Stromal cell of bone marrow (primary cell): ENCODE results near the gene CD1B.
"Not testable (repeated sequence)": the region's sequence is repeated elsewhere in the genome, so short reads cannot be mapped to it uniquely, and the experiment has no call there.

Experiments used
- DNase-seq: peaks from one replicate; pipeline ENCODE4 v3.0.0-alpha.2; 2012; ENCODE audit warnings: low read depth

The CD1B gene

DNA sequence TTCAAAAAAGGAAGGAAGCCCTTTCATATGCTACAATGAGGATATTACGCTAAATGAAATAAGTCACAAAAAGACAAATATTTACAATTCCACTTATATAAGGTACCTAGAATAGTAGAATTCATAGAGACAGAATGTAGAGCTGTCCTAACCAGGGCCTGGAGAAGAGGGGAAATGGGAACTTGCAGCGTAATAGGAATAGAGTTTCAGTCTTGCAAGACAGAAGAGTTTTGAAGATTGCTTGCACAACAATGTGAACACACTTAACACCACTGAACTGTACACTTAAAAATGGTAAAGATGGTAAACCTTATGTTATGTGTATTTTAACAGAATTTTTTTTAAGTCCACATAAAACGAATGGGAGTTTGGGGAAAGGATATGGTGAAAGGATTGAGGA lies 2.9 kb downstream of the CD1B start:
- DNase-seq: no peak

DNA sequence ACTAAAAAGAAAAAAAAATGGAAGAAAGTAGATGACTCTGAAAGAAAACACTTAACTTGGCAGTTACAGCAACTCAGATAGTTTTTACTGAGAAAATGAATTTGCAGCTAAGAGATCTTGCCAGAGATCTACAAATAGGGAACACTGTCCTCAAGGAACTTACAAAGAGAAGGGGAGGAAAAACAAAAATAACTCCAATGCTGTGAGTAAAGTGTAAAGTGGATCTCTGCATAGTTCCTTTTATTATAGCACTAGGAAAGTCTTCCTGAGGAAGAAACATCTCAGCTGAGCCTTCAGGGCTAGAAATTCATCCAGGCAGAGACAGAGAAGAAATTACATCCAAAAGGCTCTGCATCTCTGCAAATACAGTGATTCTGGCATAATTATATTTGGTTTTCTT lies 3.9 kb downstream of the CD1B start:
- no peak for DNase-seq

DNA sequence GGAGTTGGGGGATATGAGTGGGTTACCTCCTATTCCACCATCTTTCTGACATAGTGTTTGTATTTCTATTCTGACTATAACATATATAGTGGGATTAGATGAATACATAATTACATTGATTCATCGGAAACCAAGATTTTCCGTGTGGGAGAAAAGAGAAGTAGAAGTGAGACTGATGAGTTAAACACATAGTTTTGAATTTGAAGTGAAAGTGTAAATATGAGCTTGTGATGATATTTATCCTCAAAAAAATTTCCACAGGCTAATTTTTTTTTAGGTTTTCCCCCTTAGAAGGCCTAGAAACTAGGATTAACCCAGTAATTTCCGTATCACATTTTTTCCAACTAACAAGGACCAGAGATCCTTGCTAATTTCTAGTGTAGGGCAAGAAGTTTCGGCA lies 6.9 kb downstream of the CD1B start:
- DNase-seq: no peak

DNA sequence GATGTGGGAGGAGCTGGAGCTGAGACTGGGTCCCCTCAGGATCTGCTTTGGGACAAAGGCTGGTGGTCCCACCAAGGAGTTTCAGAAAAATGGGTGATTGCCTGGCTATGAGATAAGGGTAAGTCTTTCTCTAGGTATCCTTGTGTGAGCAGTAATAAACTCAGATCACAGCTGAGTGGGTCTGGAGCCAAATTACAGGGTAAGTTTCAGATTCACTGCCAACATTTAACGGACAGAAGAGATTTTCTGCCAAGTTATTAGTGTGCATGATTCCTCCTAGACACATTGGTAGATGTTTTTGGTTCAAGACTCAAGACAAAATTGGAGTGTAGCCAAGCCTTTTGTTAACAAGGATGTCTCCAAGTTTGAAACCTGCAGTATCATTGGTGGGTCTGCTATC lies 7.5 kb downstream of the CD1B start:
- DNase-seq: no peak

DNA sequence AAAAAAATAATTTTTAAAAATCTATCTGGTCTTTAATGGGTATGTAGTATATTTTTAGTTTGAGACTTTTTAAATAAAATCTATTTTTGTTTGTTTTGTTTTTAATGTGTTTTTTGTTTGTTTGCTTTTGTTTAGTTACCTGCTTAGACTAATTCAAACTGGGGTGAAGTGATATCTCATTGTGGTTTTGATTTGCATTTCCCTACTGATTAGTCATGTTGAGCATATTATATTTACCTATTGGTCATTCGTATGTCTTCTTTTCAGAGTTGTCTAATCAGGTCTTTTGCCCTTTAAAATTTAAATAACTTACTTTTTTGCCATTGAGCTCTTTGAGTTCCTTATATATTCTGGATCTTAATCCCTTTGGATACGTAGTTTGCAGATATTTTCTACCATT lies 20.3 kb downstream of the CD1B start:
- no peak for DNase-seq

DNA sequence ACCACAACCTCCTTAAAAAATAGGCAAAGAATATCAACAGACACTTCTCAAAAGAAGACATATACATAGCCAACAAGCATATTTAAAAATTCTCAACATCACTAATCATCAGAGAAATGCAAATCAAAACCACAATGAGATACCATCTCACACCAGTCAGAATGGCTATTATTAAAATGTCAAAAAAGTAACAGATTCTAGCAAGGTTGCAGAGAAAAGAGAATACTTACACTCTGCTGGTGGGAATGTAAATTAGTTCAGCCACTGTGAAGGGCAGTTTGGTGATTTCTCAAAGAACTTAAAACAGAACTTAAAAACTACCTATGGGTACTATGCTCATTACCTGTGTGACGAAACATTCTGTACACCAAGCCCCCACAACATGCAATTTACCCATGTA lies 20.7 kb downstream of the CD1B start:
- DNase-seq: no peak

DNA sequence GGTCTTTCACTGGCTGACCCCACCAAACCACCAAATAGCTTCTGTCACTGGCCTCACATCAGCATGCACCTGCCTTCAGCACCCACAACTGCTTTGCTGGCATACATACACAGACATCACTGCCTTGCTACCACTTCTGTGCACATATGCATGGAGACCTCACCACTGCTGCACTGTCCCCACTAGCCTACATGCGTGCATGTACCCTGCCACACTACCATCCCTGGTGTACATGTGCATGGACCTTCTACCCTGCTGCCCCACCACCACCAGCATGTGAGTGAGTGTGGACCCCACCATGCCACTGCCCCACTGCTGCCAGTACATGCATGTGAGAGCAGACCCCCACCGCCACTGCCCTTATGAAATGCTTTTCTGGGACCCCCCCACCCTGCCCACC lies 35.5 kb downstream of the CD1B start:
- DNase-seq: no peak

DNA sequence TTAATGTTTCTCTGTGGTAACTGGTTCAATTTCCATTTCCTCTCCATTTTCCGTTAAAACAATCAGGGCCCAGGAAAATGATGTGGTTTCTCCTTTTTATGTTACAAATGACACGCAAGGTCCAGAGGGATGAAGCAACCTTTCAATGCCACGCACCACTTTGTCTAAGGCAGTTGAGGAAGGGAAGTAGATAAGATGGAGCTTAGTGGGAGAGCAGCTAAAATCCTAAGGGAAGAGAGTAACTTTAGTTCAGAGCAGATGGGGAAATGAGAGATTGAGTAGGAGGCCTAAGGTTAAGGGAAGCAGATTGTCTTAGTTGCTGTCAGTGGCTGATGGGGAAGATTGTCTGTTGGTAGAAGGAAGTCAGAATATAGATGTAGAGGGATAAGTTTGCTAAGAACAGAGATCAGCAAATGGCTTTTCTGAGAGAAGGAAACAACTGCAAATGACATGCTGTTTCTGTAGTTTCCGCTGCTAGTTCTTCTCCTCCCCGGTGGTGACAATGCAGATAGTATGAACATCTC lies 40.9 kb downstream of the CD1B start:
- no peak for DNase-seq

DNA sequence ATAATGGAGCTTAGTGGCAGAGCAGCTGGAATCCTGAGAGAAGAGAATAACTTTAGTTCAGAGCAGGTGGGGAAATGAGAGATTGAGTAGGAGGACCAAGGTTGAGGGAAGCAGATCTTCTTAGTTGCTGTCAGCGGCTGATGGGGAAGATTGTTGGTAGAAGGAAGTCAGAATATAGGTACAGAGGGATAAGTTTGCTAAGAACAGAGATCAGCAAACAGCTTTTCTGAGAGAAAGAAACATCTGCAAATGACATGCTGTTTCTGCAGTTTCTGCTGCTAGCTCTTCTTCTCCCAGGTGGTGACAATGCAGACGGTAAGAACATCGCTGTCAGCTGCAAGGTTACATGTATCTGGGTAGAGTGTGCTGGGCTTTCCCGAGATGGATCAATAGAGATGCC lies 41.5 kb downstream of the CD1B start, which contains the start of gene CD1C:
Gene CD1C (plus strand): TSS at position 113 of the 400 bp plus-strand sequence. CDS start 142 bp downstream, at position 255.
- no peak for DNase-seq

DNA sequence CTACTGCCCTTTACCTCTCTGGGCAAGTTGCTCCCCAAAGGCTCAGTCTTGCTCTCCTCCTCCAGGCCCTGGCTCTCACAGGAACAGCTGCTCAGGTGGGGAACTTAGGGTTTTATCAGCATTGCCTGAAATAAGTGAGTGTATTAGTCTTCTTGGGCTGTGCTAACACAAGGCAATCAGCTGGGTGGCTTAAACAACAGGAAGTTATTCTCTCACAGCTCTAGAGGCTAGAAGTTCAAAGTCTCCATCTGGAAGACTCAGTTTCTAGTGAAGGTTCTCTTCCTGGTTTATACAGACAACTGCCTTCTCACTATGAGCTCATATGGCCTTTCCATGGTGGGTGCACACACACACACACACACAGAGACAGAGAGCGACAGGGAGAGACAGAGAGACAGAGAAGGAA lies 44.4 kb downstream of the CD1B start:
- no peak for DNase-seq

DNA sequence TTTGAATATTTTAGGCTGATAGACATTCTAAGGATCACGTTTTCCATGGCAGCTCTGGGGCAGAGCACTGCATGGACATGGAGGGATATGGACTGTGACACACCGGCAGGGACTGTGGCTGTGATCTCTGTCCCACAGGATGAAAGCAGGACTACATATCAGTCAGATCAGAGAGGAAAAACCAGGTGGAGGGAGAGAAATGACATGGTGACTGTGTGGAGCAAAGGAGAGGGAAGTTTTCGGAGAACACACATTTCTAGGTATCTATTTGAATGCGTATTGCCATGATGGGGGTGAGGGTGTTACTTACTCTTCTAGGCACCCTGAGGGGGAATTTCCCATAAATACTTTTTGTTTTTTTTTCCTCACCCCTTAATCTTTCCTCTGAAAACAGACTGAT lies 44.8 kb downstream of the CD1B start:
- no peak for DNase-seq

DNA sequence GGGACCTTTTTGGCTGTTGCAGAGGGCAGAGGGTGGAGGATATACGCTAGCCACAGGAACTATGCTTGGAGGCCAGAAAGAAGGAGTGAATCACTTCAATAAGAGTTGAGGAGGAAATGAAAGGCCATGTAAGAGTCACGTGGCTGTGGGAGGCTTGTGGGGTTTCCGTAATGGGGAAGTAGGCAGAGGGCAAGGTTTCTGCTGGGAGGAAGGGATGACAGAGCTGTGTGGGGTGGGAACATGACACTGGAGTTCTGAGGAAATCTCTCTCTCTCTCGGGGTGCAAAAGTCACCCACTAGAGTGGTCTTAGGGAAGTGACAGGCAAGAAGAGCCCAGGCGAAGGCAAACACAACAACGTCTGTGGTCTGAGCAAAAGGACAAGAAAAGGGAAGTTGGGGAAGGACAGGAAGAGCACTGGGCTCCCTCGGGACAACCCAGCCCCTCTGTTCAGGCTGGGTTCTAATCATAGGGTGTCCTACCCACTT lies 45.5 kb downstream of the CD1B start:
- no peak for DNase-seq

DNA sequence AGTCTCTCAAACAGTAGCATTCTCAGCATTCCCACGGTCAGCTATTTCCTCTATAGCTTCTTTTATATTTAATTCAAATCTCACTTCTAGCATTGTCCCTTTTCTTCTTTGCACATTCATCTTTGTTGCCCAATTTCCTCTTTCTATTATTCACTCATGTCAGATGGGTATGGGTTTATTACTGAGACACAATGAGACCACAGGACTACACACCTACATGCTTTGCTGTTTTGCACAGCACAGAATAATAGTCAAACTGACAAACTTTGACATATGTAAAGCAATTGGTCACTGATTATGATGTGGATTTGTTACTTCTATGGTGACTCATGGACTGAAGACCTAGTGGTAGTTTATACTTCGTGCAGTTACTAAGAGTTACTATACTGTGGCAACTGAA lies 47.4 kb downstream of the CD1B start:
- DNase-seq: no peak

DNA sequence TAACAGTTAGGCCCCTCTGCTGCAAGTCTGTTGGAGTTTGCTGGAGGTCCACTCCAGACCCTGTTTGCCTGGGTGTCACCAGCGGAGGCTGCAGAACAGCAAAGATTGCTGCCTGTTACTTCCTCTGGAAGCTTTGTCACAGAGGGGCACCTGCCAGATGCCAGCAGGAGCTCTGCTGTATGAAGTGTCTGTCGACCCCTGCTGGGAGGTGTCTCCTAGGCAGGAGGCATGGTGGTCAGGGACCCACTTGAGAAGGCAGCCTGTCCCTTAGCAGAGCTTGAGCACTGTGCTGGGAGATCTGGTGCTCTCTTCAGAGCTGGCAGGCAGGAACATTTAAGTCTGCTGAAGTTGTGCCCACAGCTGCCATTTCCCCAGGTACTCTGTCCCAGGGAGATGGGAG lies 48.9 kb downstream of the CD1B start:
- DNase-seq: not testable (repeated sequence)
